Measurements from ENCODE around the gene ARHGEF9.
"Not testable (repeated sequence)": the region's sequence is repeated elsewhere in the genome, so short reads cannot be mapped to it uniquely, and the experiment has no call there.

ARHGEF9 gene

GRCh38 chrX:63784902-63785707, at the start of gene ARHGEF9:
ARHGEF9 (minus strand) TSS chrX:63785214; CDS start chrX:63785145, 69 bp downstream.
- DNase-seq (ENCODE audit: low spot score) = peak; percentile 7
- TF ChIP-seq CTCF (IDR thresholded peaks at IDR 0.05; ENCODE audit: extremely low read depth, missing control alignments) = no peak

GRCh38 chrX:63825446-63825845, 40.4 kb upstream of the ARHGEF9 start:
- not testable (repeated sequence) for DNase-seq (ENCODE audit: low spot score)

GRCh38 chrX:63818156-63818555, 33.1 kb upstream of the ARHGEF9 start:
- no peak for DNase-seq (ENCODE audit: low spot score)
- no peak for TF ChIP-seq CTCF (IDR thresholded peaks at IDR 0.05; ENCODE audit: extremely low read depth, missing control alignments)

- no peak for TF ChIP-seq CTCF (IDR thresholded peaks at IDR 0.05; ENCODE audit: extremely low read depth, missing control alignments)
- no peak for DNase-seq (ENCODE audit: low spot score)
Observed at GRCh38 chrX:63817696-63818095, 32.7 kb upstream of the ARHGEF9 start.

- no peak for TF ChIP-seq CTCF (IDR thresholded peaks at IDR 0.05; ENCODE audit: extremely low read depth, missing control alignments)
- no peak for DNase-seq (ENCODE audit: low spot score)
Observed at GRCh38 chrX:63812823-63813222, 27.8 kb upstream of the ARHGEF9 start.

GRCh38 chrX:63810746-63811145, 25.7 kb upstream of the ARHGEF9 start:
- TF ChIP-seq CTCF (IDR thresholded peaks at IDR 0.05; ENCODE audit: extremely low read depth, missing control alignments) = no peak
- DNase-seq (ENCODE audit: low spot score) = no peak

GRCh38 chrX:63809173-63809572, 24.2 kb upstream of the ARHGEF9 start:
- no peak for DNase-seq (ENCODE audit: low spot score)
- TF ChIP-seq CTCF (IDR thresholded peaks at IDR 0.05; ENCODE audit: extremely low read depth, missing control alignments) = no peak

GRCh38 chrX:63795406-63795805, 10.4 kb upstream of the ARHGEF9 start:
- DNase-seq (ENCODE audit: low spot score) = not testable (repeated sequence)

Data from GM20000 (cell line).